GM21526 (cell line): ENCODE results near the gene HDGFL2.

ENCODE experiments used
- ATAC-seq: cut with Tn5 transposase; IDR thresholded peaks from one replicate; pipeline ENCODE4 v1.9.1; 2021; ENCODE audit warnings: moderate library complexity; ENCODE audit not compliant: unreplicated experiment, low FRiP score

The HDGFL2 gene

GRCh38 chr19:4548238-4548584 is 76.1 kb downstream of the HDGFL2 start:
- no peak for ATAC-seq

GRCh38 chr19:4550018-4550417 is 77.9 kb downstream of the HDGFL2 start:
- no peak for ATAC-seq

- ATAC-seq: no peak
Observed at GRCh38 chr19:4550479-4551050, 78.5 kb downstream of the HDGFL2 start.
